UCSD-AML1 (cell line): ENCODE measurements around the gene TRIM72.
A peak's percentile ranks its signal among the peaks of the same experiment; 100 is the strongest.
"Not testable (repeated sequence)": the region's sequence is repeated elsewhere in the genome, so short reads cannot be mapped to it uniquely, and the experiment has no call there.

Source experiments
- DNase-seq: peaks from one replicate; lab custom pipeline; 2025; ENCODE audit not compliant: unreplicated experiment; lab: John Stamatoyannopoulos, UW

TRIM72 gene

DNA sequence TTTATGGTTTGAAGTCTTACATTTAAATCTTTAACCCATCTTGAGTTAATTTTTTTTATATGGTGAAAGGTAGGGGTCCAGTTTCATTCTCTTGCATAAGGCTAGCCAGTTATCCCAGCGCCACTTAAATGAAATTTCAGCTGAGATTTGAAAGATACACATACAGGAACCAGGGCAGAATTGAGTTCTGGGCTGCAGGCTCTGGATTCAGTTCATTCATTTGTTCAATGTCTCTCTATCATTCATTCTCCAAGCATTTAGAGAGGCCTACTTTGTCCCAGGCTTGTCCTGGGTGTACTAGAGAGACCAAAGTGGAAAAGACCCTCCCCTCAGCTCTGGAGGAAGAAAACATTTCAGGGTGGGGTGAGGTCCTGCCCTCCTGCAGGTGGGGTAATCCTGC lies 577 bp upstream of the TRIM72 start:
- DNase-seq, result no peak

DNA sequence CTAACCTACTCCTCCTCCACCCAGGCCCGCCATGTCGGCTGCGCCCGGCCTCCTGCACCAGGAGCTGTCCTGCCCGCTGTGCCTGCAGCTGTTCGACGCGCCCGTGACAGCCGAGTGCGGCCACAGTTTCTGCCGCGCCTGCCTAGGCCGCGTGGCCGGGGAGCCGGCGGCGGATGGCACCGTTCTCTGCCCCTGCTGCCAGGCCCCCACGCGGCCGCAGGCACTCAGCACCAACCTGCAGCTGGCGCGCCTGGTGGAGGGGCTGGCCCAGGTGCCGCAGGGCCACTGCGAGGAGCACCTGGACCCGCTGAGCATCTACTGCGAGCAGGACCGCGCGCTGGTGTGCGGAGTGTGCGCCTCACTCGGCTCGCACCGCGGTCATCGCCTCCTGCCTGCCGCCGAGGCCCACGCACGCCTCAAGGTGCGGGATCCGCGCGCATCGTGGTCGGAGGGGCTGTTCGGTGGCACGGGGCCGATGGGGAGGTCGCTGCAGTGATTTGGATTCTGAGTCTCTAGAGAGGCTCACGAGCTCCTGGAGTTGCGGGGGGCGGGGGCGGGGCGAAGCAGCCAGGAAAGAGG lies 878 bp downstream of the TRIM72 start:
- no peak for DNase-seq

DNA sequence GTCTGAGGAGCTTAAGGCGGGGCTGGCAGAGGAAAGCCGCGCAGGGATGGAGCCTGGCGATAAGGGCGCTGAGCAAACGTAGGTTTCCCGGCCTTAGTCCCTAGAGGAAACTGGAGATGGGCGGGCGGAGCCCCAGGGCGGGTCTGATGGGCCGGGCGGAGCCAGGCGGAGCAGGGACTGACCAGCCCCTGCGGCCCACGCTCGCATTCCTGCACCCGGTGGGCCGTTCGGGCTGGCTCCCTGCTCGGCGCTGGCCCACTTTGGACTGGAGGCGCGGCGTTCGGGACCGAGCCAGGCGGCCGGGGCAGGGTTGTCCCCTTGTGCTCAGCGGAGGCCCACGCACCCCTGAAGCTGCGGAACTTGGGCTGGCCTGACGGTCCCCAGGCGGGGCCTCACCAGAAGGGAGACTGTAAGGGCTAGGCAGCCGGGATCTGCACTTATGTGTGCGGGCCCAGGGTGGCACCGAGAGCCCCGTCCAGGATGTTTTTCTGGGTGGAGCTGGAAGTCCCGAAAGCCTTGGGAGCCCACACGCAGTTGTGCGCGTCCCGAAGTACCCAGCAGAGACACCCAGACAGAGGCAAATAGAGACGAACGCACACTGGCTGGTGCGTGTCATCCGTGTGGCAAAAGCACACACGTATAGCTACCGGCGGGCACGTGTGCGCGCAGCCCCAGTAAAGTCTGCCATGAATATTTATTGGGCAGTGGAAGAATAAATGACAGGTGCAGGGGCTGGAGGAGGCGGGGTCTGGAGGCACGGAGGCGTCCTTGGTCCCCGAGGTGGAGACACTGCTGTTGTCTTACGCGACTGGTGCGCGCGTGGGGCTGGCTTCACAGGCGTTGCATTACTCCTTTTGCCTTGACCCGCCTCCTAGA lies 1.6 kb downstream of the TRIM72 start:
- no peak for DNase-seq

DNA sequence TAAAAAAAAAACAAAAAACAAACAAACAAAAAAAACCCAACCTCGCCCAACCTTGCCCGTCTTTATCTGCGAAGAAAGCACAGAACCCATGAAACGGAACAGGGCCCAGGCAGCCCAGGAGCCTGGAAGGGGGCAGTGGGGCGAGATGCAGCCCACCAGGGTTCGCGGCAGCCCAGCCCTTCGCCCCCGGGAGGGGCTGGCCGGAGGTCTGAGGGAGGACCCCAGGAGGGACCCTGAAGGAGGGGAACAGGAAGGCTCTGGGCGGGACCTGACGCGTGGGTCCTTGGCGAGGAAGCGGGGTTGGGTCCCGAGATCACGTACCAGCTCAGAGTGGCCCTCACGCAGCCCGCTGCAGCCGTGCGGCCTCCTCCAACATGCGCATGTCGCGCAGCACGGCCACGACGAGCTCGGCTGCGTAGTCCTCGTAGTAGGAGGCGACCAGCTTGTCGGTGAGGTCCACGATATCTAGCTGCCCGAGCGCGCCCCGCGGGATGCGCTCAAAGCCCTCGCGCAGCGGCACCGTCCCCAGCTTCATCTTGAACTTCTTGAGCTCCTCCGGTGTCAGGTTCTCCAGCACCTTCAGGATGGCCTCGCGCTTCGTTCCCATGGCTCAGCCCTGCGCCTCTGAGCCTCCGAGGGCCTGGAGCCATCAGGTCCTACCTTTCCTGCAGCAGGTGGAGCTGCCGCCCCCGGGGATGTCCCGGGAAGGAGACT lies 2.7 kb downstream of the TRIM72 start, which contains the start of gene PYDC1:
Gene PYDC1 (minus strand): TSS at position 714 of the 714 bp plus-strand sequence. CDS start 107 bp downstream, at position 607.
- no peak for DNase-seq

DNA sequence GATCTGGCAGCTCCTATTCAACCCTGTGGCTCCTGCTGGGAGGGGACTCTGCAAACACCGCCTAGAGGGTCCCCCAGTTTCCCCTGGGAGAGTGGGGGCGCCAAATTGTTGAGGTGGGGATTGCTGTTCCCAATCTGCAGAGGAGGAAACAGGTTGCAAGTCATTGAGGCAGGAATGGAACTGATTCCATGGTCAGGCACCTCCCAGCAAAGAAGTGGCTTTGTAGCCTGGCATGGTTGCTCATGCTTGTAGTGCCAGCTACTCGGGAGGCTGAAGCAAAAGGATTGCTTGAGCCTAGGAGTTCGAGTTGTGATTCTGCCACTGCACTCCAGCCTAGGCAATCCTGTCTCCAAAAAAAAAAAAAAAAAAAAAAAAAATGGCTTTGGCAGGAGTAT lies 3.2 kb downstream of the TRIM72 start:
- no peak for DNase-seq

DNA sequence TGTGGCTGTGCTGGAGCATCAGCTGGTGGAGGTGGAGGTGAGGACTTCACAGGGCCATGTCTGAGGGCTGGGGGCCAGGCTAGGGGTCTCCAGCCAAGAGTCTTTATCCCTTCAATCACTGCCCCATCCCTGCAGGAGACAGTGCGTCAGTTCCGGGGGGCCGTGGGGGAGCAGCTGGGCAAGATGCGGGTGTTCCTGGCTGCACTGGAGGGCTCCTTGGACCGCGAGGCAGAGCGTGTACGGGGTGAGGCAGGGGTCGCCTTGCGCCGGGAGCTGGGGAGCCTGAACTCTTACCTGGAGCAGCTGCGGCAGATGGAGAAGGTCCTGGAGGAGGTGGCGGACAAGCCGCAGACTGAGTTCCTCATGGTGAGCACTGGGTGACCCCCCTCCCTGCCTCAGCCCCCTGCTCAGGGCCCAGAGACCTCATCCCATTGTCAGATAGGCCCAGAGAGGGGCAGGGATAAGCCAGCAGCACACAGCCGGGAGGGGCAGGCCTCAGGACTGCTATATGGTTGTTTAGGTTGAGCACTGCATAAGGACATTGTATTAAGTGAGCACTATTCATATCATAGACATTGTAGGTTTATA lies 5.3 kb downstream of the TRIM72 start:
- DNase-seq, result no peak

DNA sequence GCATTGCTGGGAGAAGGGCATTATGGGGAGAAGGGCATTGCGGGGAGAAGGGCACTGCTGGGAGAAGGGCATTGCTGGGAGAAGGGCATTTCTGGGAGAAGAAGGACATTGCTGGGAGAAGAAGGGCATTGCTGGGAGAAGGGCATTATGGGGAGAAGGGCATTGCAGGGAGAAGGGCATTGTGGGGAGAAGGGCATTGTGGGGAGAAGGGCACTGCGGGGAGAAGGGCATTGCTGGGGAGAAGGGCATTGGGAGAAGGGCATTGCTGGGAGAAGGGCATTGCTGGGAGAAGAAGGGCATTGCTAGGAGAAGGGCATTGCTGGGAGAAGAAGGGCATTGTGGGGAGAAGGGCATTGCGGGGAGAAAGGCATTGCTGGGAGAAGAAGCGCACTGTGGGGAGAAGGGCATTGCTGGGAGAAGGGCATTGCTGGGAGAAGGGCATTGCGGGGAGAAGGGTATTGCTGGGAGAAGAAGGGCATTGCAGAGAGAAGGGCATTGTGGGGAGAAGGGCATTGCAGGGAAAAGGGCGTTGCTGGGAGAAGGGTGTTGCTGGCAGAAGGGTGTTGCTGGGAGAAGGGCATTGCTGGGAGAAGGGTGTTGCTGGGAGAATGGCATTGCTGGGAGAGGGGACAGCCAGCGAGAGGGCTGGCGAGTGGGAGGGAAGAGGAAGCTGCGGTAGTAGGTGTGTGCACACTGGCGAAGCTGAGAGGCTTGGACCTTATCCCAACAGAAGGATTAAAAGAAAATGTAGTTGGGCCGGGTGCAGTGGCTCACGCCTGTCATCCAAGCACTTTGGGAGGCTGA lies 7.6 kb downstream of the TRIM72 start:
- no peak for DNase-seq

DNA sequence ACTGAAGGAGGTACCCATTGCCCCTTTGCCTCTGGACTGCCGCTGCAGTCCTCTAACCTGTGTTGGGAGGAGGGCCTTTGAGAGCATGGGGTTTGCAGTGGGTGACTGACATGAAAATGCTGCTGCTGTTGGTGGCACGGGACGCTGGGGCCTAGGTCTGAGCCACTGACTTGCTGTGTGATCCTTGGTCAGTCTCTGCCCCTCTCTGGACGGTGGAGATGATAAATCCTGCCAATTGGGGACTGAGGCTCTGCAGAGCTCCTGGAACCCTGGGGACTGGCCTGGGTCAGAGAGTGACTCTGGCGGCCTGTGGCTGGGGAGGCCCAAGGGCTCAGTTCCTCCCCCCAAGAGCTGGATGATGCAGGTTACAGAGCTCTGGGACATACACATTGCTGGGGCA lies 9.1 kb downstream of the TRIM72 start:
- DNase-seq, result no peak

DNA sequence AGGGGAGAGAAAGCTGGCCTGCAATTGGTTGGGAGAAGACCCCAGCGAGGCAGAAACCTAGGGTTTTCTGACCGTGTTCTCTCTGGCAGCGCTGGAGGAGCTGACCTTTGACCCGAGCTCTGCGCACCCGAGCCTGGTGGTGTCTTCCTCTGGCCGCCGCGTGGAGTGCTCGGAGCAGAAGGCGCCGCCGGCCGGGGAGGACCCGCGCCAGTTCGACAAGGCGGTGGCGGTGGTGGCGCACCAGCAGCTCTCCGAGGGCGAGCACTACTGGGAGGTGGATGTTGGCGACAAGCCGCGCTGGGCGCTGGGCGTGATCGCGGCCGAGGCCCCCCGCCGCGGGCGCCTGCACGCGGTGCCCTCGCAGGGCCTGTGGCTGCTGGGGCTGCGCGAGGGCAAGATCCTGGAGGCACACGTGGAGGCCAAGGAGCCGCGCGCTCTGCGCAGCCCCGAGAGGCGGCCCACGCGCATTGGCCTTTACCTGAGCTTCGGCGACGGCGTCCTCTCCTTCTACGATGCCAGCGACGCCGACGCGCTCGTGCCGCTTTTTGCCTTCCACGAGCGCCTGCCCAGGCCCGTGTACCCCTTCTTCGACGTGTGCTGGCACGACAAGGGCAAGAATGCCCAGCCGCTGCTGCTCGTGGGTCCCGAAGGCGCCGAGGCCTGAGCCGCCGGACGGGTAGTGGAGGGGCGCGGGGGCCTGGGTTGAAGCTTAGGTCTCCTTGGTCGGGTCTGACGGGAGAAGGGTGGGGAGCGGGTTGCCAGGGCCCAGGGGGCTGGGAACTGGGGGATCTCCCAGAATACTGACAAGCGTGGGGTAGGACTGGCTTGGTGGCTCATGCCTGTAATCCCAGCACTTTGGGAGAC lies 10.4 kb downstream of the TRIM72 start:
- DNase-seq, result no peak

DNA sequence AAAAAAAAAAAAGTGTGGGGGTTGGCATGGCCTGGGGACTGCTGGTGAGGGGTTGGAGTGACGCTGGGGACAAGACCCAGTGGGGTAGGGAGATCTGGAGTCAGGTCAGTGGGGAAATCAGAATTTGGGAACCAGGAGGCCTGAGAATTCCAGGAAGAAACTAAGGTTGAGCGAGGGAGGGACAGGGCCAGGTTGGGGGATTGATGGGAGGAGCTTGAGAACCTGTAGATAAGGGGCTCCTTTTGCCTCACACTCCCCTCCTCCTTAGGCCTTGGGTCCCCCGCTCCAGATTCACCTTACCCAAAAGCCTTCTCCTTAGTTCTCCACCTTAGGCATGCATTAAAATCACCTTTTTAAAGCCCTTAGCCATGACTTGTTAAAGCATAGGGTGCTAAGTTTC lies 11.3 kb downstream of the TRIM72 start:
- DNase-seq, result no peak

DNA sequence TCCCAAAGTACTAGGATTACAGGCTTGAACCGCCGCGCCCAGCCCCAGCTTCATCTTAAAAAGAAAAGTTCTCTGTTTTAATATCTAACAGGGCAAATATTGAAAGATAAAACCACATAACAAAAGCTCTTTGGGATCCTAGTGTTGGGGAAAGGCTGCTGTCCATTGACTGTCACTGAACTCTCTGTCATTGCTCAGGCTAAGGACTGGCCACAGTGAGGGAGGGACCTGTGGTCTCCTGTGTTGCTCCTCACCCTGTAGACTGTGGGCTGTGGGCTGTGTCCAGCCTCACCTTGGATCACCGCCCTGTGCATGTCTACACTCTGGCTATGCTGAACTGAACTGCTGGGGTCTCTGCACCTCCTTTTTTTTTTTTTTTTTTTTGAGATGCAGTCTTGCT lies 14.3 kb downstream of the TRIM72 start:
- no peak for DNase-seq

DNA sequence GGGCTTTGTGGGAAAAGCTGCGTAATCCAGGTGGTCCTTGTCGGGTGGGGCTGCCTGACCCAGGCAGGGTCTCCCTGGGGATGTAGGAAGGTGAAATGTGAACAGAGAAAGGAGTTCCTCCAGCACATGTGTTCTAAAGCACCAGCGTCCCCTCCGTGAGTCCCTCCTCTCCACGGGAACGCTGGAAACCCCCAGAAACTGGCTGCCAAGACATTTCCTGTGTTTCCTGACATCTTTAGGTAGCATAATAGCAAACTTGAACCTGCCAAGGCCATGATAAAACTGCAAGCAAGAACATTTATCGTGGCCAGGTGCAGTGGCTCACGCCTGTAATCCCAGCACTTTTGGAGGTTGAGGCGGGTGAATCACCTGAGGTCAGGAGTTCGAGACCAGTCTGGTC lies 15.6 kb downstream of the TRIM72 start:
- no peak for DNase-seq

DNA sequence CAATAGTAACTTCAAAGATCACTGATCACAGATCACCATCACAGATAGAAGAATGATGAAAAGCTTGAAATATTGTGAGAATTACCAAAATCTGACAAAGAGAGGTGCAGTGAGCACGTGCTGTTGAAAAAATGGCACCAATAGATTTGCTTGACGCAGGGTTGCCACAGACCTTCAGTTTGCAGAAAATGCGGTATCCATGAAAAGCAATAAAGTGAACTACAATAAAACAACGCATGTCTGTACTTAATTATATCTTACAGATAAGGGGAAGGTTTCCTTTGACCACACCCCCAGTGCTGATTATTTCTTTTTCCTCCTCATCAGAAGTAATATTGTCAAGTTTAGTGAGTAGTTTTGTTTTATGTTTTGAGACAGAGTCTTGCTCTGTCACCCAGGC lies 24.1 kb downstream of the TRIM72 start:
- DNase-seq, result no peak

DNA sequence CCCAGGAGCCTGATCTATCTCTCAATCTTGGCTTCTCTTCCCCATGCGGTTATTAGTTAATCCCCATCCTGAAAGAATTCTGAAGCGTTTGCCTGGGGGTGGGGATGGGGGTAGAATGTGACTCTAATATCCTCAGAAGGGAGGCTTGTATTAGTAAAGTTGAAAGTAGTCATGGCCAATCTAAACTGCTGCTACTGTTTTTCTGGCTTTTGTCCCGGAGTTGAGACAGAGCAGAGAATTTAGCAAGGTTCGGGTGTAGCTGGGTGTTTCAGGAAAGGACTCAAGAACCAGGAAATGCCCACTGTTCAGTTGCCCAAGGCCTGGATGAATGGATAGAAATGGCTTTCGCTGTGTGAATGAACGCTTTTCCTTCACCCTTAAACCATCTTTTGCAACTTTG lies 28.3 kb downstream of the TRIM72 start:
- DNase-seq, result no peak

DNA sequence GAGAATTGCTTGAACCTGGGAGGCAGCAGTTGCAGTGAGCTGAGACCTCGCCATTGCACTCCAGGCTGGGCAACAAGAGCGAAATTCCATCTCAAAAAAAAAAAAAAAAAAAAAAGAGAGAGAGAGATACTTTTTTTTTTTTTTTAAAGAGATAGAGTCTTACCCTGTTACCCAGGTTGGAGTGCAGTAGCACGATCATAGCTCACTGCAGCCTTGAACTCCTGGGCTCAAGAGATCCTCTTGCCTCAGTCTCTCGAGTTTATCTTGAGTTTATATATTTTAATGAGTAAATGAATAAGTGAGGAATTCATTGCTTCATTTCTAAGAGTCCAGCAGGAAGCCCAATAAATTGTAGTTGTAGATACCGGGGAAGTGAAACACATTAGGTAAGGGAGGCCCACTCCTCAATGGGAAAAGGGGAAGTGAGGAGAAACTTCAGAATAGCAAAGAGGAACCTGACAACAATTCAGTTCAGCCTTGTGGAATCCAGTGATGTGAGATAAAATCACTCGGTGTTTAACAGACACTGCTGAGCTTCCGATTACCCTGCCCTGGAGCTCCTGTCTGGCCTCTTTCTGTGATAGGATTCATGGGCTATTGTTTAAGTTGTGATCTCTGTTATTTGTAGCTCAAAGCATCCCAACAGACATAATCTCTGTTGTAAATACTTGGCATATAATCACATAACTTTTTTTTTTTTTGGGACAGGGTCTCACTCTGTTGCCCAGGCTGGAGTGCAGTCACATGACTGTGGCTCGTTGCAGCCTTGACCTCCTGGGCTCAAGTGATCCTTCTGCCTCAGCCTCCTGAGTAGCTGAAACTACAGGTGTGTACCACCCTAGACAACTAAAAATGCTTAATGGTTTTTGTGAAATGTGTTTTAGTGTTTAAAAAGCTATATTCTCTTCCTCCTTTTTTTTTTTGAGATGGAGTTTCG lies 30.1 kb downstream of the TRIM72 start:
- DNase-seq, result peak; percentile 34

DNA sequence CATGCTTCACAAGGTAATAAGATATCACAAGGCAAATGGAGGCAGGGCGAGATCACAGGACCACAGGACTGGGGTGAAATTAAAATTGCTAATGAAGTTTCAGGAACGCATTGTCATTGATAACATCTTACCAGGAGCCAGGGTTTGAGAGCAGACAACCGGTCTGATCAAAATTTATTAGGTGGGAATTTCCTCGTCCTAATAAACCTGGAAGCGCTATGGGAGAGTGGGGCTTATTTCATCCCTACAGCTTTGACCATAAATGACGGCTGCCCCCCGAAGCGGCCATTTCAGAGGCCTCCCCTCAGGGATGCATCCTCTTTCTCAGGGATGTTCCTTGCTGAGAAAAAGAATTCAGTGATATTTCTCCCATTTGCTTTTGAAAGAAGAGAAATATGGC lies 31.7 kb downstream of the TRIM72 start:
- DNase-seq, result not testable (repeated sequence)

DNA sequence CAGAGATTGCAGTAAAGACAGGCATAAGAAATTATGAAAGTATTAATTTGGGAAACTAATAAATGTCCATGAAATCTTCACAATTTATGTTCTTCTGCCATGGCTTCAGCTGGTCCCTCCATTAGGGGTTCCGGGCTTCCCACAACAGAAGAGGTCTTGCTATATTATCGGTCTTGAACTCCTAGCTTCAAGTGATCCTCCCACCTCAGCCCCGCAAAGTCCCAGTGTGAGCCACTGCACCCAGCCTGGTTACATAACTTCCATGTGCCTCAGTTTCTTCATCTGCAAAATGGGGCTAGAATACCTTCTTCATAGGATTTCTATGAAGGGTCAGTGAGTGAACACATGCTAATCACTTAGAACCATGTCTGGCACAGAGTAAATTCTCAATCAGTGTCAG lies 32.4 kb downstream of the TRIM72 start:
- DNase-seq, result no peak

DNA sequence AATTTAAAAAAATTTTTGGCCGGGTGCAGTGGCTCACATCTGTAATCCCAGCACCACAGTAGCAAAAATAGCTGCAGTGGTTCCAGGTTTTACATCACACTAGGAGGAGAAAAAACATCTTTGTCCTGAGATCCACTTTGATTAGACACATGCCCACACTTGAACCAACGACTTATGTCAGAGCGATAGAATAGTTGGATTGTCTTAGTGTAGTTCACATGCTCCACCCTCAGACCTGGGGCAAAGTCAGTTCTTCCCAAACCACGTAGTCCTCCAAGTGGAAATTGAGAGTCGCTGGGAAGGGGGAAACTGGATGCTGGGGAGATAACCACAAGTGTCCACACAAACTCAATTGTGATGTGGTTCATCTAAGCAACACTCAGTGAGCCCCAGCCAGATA lies 34.4 kb downstream of the TRIM72 start:
- DNase-seq, result no peak
